NOMO-1 treated with DMSO at 0.1 percent for 48 hours (cell line): ENCODE measurements around the gene ANTXRL.
"Not testable (repeated sequence)": the region's sequence is repeated elsewhere in the genome, so short reads cannot be mapped to it uniquely, and the experiment has no call there.

Experiments used
- DNase-seq: peaks from one replicate; lab custom pipeline; 2025; ENCODE audit not compliant: unreplicated experiment; lab: John Stamatoyannopoulos, UW

Gene ANTXRL

GRCh38 chr10:46286991-46287693, at the start of gene ANTXRL:
Gene ANTXRL (plus strand): TSS chr10:46286997. CDS start chr10:46287263, 266 bp downstream.
- no peak for DNase-seq

GRCh38 chr10:46237815-46238510, 48.8 kb upstream of the ANTXRL start:
- no peak for DNase-seq

GRCh38 chr10:46239247-46239646, 47.5 kb upstream of the ANTXRL start:
- peak; percentile 4 for DNase-seq

DNA sequence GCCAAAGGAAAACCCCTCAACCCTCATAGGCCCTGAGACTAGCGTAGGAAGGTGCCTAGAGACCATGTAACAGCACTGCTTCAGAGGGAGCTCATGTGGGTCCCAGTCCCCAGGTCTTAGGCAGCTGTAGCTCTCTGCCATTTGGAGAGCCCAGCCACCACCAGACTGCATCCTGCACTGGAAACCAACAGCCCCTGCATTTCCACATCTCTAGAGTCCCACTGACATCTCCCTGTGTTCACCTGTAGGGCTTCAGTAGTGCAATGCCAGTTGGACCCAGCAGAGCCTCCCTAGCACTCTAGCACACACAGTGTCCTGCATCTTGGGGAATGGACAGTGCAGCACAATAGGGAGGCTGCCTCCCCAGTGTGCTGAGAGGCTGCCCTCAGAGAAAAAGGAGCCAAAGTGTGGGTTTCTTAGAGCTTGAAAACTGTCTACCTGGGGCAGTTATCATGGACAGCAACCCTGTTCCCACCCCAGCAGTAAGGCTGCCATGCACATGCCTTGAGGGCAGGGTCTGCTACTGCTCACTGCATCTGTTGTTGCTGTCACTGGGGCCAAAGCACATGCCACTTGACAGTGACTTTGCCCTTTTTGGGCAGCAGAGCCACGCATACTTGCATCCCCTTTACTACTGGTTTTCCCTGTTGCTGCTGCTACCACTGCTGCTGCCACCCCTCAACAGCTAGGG, 46.7 kb upstream of the ANTXRL start:
- no peak for DNase-seq

- DNase-seq: no peak
Measured at GRCh38 chr10:46240684-46241565, 45.9 kb upstream of the ANTXRL start.

- no peak for DNase-seq
Measured at GRCh38 chr10:46245381-46245900, 41.4 kb upstream of the ANTXRL start.

DNA sequence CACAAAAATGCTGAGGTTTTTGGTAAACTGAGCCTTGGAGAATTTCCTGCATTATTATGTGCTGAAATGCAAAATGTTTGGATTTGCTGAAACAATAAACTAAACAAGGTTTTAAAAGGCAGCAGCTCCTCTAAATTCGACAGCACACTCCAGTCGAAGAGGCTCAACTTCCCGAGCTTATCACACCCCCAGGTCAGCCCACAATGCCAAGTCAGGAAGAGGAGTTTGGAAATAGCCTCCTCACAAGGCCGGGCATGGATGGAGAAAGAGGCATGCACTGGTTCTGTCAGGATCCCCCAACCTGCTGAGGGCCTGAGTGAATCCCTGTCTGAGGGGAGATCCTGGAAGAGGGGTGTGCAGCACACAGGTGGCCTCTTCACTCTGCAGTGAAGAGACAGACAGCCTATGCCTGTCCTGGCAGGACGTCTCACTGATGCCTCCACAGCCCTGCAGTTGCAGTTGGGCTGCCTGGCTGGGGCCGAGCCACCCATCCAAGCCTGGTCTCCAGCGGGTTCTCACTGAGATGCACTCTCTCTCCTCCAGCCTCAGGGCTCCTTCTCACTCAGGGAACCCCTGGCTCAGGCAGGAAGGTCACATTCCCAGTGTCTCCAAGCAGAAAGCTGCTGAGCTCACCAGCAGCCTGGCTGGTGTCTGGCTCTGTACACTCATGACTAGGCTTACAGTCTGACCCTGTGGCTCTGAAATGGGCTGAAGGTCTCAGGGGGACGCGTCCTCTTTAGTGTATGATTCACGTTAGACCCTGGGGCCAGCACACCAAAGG, 40.2 kb upstream of the ANTXRL start:
- DNase-seq: not testable (repeated sequence)

GRCh38 chr10:46247181-46247475, 39.7 kb upstream of the ANTXRL start:
- no peak for DNase-seq

DNA sequence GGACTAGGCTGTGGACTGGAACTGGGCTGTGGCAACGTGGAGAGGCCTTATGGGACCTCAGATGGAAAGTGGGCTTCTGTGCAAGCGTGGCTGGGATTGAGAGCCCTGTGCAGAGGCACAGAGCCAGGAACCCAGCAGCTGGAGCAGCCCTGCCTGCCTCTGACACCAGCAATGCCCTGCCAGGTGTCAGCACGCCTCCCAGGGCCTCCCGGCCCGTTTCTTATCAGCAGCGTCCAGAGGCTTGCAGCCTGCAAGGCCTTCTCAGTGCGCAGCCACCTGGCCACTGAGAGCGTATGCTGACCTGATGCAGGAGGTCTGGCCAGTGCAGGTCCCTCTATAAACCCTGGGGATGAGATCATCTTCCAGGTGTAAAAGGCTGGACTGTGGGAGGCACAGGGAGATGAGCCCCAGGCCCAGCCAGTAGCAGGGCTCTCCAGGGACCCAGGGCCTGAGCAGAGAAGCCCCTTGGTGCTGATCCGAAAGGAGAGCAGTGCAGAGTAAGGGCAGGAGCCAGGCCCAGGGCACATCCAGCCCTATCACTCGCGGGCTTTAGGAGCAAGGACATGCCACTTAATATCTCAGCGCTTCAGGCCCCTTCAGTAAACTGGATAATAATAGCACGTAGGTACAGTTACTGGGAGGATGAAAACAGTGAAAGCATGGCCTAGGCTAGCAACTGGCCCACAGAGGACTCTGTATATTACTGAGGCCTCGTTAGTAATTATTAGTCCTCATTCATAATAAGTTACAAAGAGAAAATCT, 38.8 kb upstream of the ANTXRL start:
- DNase-seq: no peak

DNA sequence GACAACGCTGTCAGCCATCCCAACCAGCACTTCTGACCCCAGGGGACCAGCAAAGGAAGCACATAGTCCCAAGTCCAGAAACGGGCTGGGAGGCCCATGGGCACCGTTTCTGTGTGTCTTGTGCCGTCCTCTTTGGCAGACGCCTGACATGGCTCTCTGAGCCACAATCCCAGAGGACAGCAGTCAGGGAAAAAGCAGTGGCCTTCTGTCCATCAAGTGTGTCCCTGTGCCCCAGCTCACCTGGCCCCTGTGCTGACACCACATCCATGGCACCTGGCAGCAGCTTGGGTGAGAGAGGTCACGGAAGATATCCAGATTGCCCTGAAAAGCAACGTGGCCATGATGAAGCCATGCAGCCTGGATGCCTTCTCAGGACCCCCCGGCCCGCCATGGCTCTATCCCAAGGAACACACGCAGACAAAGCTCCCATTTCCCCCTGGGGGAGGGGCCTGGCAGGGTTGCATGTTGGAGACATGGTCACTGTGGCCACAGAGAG, 38.1 kb upstream of the ANTXRL start:
- DNase-seq: no peak

- not testable (repeated sequence) for DNase-seq
Measured at GRCh38 chr10:46249617-46250344, 37.0 kb upstream of the ANTXRL start.

- DNase-seq: no peak
Measured at GRCh38 chr10:46250481-46250880, 36.3 kb upstream of the ANTXRL start.

DNA sequence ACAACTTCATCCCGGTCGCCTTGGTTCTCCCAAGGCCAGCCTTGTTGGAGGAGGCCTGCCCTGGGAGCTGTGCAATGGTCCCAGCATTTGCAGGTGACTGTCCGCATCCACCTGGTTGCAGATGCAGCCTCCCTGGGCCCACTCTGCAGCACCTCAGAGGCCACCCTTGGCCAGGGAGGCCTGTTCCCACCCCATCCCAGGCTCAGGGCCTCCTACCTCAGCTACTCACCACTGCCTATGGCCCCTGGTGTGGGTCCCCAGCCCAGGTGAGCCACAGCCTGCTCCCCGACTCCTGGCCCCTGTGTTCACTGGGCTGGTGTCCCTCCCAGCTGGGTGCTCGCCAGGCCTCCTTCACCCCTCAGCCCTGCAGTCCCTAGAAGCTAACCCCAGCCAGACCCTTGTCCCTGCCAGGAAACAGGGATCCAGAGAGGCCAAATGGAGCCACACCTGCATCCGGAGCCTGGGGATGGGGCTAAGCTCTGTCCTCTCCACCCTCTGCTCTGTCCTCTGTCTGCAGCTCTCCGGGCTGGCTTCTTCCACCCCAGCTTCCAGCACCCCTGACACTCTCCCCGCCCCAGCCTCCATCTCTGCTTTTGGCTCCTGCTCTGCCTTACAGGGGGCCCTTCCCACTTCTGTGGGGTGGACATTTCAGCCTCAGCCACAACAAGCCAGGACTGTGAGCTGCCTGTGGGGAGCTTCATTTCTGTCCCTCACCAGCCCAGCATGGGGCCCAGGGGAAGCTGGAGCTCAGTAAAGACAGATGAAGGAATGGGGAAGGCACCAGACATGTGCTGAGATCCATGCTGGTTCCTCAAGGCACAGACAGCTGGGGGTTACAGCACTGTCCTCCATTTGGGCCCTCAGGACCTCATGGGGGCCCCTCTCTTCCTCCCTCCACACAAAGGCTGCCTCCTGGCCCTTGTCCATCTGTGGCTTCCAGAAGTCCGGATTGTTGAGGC, 35.6 kb upstream of the ANTXRL start:
- DNase-seq: no peak

- no peak for DNase-seq
Measured at GRCh38 chr10:46251857-46252847, 34.6 kb upstream of the ANTXRL start.

DNA sequence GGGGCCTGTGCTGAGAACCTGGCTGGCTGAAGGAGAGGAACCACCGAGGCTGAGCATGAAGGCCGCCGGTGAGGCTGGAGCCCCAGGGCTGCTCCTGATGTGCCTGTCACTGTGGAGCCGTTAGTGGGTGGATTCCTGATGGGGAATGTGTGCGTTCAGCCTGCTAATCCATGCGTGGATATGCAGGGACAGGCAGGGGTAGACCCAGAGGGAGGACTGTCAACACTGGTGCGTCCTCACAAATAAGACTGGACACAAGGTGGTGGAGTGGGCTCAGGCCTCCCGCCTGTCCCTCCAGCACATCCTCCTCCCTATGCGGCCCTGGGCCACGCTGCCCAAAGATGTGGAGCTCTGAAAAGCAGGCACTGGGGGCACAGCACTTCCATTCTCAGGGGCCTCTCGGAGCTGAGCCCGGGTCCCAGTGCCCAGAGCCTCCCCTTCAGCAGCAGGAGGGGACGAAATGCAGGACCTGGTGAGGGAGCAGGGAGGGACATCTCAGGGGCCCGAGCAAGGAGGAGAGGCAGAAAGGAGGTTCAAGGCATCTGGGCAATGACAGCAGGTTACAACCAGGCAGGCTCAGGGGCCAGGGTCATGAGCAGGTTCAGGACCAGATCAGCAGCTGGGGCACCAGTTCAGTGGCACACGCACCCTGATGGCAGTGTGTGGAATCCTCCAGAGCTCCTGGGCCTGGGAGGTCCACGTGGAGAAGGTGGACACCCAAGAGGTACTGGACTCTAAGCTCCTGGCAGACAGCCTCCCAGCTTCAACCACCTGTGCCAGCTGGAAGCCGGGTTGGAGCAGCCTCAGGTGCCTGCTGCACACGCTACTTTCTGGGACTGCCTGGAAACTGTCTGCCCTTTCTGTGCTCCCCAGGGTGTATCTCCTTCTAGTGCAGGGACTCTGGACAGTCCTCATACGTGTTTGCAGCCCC, 33.5 kb upstream of the ANTXRL start:
- no peak for DNase-seq
